Neutrophil (primary cell): ENCODE results near the gene RDX.

Experiments used
- H3K27ac ChIP-seq: fragments of 200-600 bp; sonication (generic); 2 replicates; pipeline ENCODE4 v1.5.1; 2016; ENCODE audit warnings: mild to moderate bottlenecking, moderate library complexity
- H3K27me3 ChIP-seq: fragments of 200-600 bp; sonication (generic); 2 replicates; pipeline ENCODE4 v1.6.0; 2016; ENCODE audit warnings: mild to moderate bottlenecking
- H3K36me3 ChIP-seq: fragments of 200-600 bp; sonication (generic); 2 replicates; pipeline ENCODE4 v1.5.1; 2017
- H3K4me1 ChIP-seq, 2 experiments: fragments of 200-600 bp in 1 of 2; sonication (generic) in 1 of 2; 1 replicate in 1 of 2; 2 replicates in 1 of 2; pipeline versions ENCODE4 v1.5.1 to v1.6.1; 2013 to 2016; ENCODE audit warnings: low read depth in 1 of 2, low read length in 1 of 2, mild to moderate bottlenecking in 1 of 2, moderate library complexity in 1 of 2; ENCODE audit not compliant: control insufficient read depth in 1 of 2, insufficient read depth in 1 of 2
- H3K4me3 ChIP-seq, 2 experiments: fragments of 200-600 bp in 1 of 2; sonication (generic) in 1 of 2; 1 replicate in 1 of 2; 2 replicates in 1 of 2; pipeline ENCODE4 v1.5.1; 2013 to 2016; ENCODE audit warnings: low read depth in 1 of 2, low read length in 1 of 2, mild to moderate bottlenecking in 1 of 2, moderate library complexity in 1 of 2
- H3K9me3 ChIP-seq: fragments of 200-600 bp; sonication (generic); 2 replicates; pipeline ENCODE4 v1.5.1; 2016
- CTCF ChIP-seq: fragments of 200-600 bp; sonication (generic); IDR thresholded peaks from 2 replicates; pipeline ENCODE4 v1.5.1; 2016; ENCODE audit warnings: antibody characterized with exemption

RDX gene

GRCh38 chr11:110305169-110306018 is 9.0 kb upstream of the RDX start:
- Histone ChIP-seq H3K4me3 (no peak overlapping the region), H3K27ac (no peak overlapping the region)
- TF ChIP-seq CTCF = no peak

GRCh38 chr11:110303414-110303826 is 7.0 kb upstream of the RDX start:
- no peak for TF ChIP-seq CTCF

More at GRCh38 chr11:110305169-110306018, 9.0 kb upstream of the RDX start:
- no peaks in the 10 kb centered on the region for H3K27me3 ChIP-seq
- no peaks in the 10 kb centered on the region for H3K4me1 ChIP-seq
- H3K36me3 ChIP-seq = no peaks in the 10 kb centered on the region
- H3K9me3 ChIP-seq = no peaks in the 10 kb centered on the region

GRCh38 chr11:110301577-110301976 is 5.2 kb upstream of the RDX start:
- no peak for TF ChIP-seq CTCF
- Histone ChIP-seq H3K27me3 (peaks cover 28% of the 10 kb centered on the region), H3K27ac (no peak overlapping the region), H3K4me1 (no peaks in the 10 kb centered on the region), H3K4me3 (no peak overlapping the region), H3K9me3 (no peaks in the 10 kb centered on the region), H3K36me3 (no peaks in the 10 kb centered on the region)

More at GRCh38 chr11:110303414-110303826, 7.0 kb upstream of the RDX start:
- H3K4me3 ChIP-seq = no peak overlapping the region
- H3K9me3 ChIP-seq = no peaks in the 10 kb centered on the region
- peaks cover 10% of the 10 kb centered on the region for H3K27me3 ChIP-seq
- no peaks in the 10 kb centered on the region for H3K4me1 ChIP-seq
- no peak overlapping the region for H3K27ac ChIP-seq
- no peaks in the 10 kb centered on the region for H3K36me3 ChIP-seq

- Histone ChIP-seq H3K27ac (no peak overlapping the region), H3K4me3 (no peak overlapping the region), H3K9me3 (no peaks in the 10 kb centered on the region), H3K36me3 (no peaks in the 10 kb centered on the region), H3K4me1 (no peaks in the 10 kb centered on the region), H3K27me3 (peaks cover 32% of the 10 kb centered on the region)
- TF ChIP-seq CTCF = no peak
These were observed 4.6 kb upstream of the RDX start for GRCh38 chr11:110301032-110301431.

GRCh38 chr11:110299006-110299785 is 2.8 kb upstream of the RDX start:
- no peak for TF ChIP-seq CTCF
- Histone ChIP-seq H3K9me3 (no peaks in the 10 kb centered on the region), H3K27ac (no peak overlapping the region), H3K4me3 (no peak overlapping the region), H3K36me3 (no peaks in the 10 kb centered on the region), H3K4me1 (peaks cover 12 to 14% of the 10 kb centered on the region in 2 experiments), H3K27me3 (peaks cover 32% of the 10 kb centered on the region)
